Activated CD8-positive, alpha-beta memory T cell treated with anti-CD3 and anti-CD28 coated beads, Interleukin-2, amount 50 U/mL, for 24 hours (primary cell): ENCODE measurements around the gene CTIF.

ENCODE experiments used
- DNase-seq: peaks from one replicate; pipeline ENCODE4 v3.0.0-alpha.2; 2020; ENCODE audit errors: extremely low read depth

The CTIF gene

DNA sequence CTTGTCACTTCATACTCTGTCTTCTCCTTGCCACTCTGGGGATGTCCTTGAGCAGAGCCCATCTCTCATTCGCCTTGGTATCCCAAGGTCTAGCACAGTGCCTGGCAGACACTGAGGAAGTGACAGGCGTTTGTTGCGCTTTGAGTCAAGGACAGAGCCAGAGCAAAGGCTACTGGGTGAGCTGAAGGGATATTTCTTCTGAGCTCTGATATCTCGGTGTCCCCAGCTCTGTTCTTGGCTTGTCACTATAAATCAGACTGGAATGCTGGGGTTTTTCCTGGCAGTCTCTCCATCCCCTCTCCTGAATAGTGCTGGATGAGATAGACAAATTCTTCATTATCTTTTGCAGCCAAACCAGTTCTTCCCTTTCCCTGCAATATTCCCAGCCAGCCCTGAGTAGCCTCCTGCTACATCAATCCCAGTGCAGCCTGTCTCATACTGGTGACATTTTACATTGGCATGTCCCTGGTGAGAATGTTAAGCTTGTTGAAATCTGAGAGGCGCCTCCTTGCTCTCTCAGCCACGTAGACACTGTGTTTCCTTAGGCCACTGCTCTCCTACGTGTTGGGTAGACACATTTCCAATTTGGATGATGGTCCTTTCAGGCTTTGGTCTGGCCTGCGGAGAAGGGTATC is 61.7 kb downstream of the CTIF start:
- DNase-seq = no peak

DNA sequence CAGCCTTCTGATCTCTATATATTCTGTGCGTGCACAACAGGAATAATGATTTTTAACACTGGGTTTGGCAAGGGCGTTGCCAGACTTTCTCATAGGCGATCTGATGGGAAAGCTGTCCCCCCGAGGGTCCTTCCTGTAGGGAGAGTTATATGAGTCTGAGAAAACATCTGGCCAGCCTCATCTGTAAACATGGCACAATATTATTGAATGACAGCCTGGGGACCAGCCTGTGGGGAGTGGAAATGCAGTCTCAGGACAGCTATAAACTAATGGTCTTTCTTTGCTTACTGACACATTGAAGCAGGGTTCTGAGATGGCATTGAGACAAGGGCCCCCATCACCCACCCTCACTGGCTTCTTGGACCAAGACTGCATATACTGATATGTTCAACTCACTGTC is 62.5 kb downstream of the CTIF start:
- DNase-seq = no peak

- no peak for DNase-seq
These were observed 64.0 kb downstream of the CTIF start for GRCh38 chr18:48602759-48603390.

- DNase-seq = no peak
These were observed 66.6 kb downstream of the CTIF start for GRCh38 chr18:48605408-48605845.

GRCh38 chr18:48607056-48607984 is 68.5 kb downstream of the CTIF start:
- DNase-seq = no peak

GRCh38 chr18:48608581-48608980 is 69.8 kb downstream of the CTIF start:
- no peak for DNase-seq

DNA sequence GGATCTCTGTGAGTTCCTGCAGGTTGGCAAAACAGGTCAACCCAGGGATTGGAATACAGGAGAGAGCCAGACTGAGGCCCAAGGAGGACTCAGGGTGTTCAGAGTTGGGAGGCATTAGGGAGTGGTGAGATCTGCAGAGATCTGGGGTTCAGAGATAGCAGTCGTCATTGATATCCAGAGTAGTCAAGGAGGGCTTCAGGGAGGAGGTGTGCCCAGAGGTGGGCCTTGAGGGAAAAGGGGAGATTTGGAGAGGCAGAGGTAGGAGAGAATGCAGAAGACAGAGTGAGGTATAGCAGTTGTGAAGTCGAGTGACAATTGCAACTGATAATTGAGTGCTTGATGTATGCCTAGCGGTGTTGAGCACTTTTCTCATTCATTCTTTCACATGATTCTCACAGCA is 70.3 kb downstream of the CTIF start:
- no peak for DNase-seq

- no peak for DNase-seq
These were observed 71.3 kb downstream of the CTIF start for GRCh38 chr18:48609820-48610815.

DNA sequence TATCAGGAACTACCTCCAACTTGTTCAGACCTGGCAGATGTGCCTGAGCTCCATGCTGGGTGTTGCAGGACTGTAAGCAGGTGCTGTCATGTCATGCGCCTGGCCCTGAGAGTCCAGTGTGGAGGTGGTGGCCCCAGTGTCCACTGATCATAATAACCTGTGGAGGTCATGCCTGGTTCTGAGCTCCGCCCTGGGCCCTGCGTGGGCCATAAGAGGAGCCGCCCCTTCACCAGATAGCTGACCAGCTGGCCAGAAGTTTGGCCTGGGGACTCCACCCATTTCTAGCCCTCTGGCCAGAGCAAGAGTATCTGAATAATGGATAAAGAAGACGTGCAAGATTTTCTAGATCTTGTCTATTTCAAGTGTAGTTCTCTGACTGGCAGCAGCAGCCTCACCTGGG is 72.4 kb downstream of the CTIF start:
- no peak for DNase-seq

- DNase-seq = no peak
These were observed 73.1 kb downstream of the CTIF start for GRCh38 chr18:48611785-48612480.

DNA sequence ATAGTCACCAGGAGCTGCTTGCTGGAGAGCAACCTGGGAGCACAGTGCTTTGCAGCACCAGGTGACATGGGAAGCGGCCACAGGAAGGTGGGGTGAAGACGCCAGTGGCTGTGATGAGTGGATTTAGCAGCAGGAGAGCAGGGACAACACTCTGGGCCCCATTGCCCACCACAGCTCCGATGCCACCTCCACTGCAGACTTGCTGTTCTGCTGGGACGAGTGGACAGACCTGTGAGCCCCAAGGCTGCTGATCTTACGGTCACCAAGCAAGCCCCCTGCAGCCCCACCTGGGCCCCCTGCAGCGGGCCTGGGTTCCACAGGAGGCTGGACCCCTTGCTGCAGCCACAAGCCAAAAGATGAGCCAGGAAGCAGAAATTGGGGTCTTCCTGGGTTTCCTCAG is 73.7 kb downstream of the CTIF start:
- DNase-seq = no peak

DNA sequence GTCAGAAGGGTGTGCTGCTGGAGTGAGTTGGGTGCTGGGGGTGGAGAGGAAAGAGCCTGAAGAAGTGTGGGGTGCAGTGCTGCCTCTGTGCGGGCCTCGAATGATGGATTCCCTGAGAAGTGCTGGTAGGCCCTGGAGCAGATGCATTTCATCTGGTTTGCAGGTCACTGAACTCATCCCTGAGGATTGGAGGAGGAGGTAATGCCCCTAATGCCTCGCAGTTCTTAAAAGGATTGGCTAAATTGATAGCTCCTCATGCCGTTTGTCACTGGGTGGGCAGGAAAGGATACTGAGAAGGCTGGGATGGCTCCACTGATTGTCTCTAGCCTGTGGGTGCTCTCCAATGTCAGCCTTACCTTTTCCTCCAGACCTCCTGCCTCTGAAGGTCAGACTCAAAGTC is 74.1 kb downstream of the CTIF start:
- DNase-seq = no peak

DNA sequence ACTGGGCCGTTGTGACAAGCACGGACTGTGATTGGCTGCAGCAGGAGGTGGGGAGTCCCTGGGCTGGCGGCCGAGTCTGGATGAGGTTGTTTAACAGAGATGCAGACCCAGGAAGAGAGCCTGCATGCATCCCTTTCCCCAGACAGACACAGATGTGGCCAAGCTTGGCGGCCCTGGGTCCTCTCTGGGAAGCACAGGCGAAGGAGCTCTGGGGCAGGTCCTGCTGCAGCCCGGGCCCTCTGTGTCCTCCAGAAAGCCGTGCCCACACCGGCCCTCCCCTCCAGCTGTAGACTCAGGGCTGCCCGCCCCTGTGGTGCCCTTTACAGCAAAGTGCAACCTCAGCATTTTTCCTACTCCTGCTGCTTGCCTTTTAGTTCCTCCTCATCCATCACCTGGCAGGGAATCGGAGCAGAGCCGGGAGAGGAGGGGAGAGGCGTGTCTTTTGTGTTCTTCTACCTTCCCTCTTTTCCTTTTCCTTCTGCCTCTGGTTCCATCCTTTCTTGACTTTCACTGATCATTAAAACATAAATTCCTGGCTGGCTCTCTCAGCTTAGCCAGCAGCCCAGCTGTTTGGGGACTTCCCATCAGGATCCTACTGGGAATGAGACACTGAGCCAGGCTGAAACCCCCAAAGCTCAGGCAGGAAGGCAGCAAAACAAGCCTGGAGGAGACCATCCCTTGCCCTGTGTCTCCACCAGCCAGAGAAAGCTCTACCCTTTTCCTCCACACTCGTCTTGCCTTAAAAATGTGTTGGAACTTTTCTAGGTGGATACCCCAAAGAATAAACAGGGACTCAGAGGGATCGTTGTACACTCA is 75.0 kb downstream of the CTIF start:
- no peak for DNase-seq

- no peak for DNase-seq
These were observed 77.0 kb downstream of the CTIF start for GRCh38 chr18:48615566-48616401.

- DNase-seq = no peak
These were observed 77.8 kb downstream of the CTIF start for GRCh38 chr18:48616484-48617255.

GRCh38 chr18:48617844-48618497 is 79.1 kb downstream of the CTIF start:
- DNase-seq = no peak

DNA sequence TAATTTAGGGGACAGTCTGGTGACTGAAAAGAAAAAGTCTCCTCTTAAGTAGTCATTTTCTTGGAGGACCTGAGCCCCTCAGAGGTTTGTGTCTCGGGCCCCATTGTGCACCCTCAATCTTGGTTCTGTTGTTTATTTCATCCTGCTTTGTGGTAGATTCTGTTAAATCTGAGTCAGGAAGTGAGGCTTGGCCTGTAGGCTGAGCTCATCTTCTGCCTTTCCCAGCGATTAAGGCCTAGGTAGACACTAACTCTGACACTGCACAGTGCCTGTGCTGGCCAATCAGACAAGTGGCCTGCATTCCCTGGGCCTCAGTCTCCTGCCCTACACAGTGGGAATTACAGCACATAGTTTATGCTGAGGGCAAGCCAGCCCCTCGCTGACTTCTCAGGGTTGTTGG is 80.2 kb downstream of the CTIF start:
- DNase-seq = no peak

DNA sequence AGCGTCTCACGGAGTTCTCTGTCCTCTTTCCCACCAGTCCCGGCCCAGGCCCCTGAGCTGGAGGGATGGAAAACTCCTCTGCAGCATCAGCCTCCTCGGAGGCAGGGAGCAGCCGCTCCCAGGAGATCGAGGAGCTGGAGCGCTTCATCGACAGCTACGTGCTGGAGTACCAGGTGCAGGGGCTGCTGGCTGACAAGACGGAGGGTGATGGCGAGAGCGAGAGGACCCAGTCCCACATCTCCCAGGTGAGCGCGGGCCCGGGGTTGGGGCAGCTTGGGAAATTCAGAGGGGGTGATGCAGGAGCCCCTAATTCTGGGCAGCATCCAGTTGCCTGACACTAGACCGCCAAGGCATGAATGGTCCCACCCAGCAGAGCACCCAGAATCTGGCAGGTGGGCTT is 80.7 kb downstream of the CTIF start:
- no peak for DNase-seq
